Left hindlimb (tissue), 1 donor: ENCODE data around the gene TRIM46.

Experiments
- DNase-seq: peaks from one replicate; pipeline ENCODE4 v3.0.0-alpha.2; 2018

Gene TRIM46

DNA sequence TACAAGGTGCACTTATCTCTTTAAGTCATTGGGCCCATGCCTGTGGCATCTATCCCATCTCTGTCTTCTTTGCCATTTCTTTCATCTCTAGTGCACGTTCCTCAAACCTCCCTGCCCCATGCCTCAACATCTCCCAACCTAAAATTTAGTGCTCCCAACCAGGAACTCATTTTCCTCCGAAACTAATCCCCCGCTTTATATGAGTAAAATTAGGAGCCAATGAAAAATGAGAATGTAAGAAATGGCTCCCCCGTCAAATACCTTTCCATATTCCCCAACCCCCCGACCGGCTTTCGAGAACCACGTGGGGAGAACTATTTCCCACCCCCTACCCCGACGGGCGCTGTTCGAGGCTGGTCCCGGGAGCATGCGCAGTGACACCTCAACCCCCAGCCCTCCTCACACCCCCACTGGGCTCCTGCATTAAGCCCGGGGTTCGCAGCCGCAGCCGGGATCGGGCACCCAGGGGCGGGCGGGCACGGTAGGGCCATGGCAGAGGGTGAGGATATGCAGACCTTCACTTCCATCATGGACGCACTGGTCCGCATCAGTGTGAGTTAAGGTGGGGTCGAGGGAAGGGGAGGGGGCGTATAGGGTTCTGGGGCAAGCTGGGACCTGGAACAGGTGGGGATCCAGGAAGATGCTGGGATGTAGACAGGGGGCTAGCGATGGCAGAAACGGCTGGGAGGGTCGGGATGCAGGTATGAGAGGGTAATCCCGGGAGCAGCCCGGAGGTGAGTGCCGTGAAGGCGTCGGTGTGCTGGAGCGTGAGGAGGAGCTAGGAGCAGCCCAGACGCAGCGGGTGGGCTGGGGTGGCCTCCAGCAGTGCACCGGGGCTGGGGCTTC, at the start of gene TRIM46:
TSS of gene TRIM46 (plus strand) at position 372 of the 846 bp plus-strand sequence. CDS start at position 490, 118 bp downstream.
- DNase-seq: peak; percentile 57

- peak; percentile 62 for DNase-seq
Measured at GRCh38 chr1:155124503-155125463, 48.9 kb upstream of the TRIM46 start.

GRCh38 chr1:155125511-155125945, 48.1 kb upstream of the TRIM46 start:
- no peak for DNase-seq

DNA sequence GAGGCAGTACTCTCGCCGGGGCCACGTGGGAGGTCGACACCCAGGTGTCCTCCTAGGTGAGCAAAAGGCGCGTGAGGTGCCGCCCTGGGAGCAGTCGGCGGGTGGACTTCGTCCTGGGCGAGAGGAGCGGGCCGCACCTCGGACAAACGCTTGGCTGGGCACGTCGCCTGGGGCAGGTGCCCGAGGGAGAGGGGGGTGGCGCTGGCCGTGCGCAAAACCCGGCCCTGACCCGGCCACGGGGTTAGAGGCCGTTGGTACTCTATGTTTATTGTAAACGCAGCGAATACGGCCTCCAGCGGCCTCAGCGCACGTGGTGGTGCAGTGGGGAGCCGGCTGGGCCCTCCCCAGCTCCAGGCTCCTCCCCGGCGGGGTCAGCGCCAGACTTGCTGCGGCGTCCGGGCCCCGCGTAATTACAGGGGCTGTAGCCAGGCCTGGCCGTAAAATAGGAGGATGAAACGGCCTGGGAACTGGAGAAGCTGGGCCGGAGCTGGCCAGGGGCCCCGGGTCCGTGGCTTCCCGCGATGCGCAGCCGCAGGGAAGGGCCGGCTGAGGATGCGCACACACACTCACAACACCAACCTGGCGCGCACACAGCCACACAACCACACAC, 47.6 kb upstream of the TRIM46 start:
- peak; percentile 87 for DNase-seq

GRCh38 chr1:155126556-155127104, 47.0 kb upstream of the TRIM46 start:
- peak; percentile 69 for DNase-seq

- peak; percentile 64 for DNase-seq
Measured at GRCh38 chr1:155127105-155127966, 46.3 kb upstream of the TRIM46 start, which contains the start of gene EFNA1. Gene EFNA1 (plus strand): TSS chr1:155127876. CDS start chr1:155127978, 102 bp downstream.

GRCh38 chr1:155127967-155128754, 45.5 kb upstream of the TRIM46 start:
- no peak for DNase-seq

DNA sequence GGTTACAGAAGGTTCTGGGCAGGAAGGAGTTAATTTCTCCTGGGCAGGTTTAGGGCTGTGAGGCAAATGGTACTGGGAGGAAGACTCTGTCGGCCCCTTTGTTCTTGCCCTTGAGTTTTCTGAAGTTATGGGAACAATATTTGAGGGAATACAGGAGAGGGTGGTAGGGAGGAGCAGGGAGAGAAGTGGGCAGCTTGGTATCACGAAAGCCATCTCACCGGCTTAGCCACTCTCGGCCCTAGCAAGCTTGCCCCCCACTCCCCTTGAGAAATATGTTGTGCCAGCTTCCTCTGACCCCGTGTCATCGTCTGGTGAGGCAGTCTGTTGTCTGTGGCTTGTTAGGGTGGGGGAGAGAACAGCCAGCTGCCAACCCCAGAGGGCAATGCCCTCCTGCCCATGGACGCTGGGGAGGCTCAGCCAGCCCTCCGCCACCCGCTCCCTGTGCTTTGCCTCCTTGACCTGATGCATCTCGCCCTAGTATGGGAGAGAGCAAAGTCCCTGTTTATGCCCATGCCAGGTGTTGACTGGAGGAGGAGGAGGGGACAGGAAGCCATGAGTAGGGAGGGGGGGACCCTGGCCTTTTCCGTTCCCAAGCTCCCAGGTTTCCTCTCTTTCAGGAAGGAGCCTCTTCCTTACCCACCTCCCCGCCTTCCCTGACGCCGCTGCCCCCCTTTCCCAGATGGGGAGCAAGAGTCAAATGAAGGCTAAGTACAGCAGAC, 44.7 kb upstream of the TRIM46 start:
- no peak for DNase-seq

GRCh38 chr1:155130272-155131006, 43.2 kb upstream of the TRIM46 start:
- no peak for DNase-seq

GRCh38 chr1:155131285-155131684, 42.4 kb upstream of the TRIM46 start:
- DNase-seq: no peak

GRCh38 chr1:155131856-155132255, 41.8 kb upstream of the TRIM46 start:
- no peak for DNase-seq

DNA sequence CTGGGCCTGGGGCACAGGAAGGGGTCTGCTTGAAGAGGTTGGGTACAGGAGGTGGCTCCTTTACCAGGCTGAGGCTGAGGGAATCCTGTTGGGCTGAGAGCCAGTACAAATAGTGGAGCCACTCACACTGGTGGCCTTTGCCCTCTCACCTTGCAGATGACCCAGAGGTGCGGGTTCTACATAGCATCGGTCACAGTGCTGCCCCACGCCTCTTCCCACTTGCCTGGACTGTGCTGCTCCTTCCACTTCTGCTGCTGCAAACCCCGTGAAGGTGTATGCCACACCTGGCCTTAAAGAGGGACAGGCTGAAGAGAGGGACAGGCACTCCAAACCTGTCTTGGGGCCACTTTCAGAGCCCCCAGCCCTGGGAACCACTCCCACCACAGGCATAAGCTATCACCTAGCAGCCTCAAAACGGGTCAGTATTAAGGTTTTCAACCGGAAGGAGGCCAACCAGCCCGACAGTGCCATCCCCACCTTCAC, 39.8 kb upstream of the TRIM46 start:
- DNase-seq: no peak

GRCh38 chr1:155134322-155134721, 39.3 kb upstream of the TRIM46 start:
- DNase-seq: no peak

DNA sequence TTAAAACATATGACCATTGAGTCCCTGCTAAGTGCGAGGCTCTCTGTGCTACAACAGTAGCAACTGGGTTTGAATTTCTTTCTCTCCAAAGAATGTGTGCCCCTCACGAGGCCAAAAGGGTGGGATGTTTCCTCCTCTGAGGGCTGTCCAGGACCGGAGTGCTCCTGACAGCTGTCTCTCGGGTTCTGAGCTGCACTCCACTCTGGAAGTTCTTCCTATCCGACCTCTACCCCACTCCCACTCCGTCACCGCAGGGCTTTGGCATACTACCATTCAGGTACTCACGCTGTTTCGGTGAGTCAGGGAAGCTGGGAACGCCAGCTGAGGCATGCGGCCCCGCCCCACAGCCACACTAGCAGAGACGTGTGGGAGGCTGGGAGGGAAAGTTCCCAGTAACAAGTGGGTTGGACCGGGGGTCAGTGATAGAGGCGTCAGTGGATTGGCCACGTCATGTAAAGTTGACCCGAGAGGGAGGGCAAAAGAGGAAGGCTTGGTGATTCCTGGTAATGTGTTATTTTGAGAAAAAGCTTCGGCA, 38.7 kb upstream of the TRIM46 start:
- peak; percentile 89 for DNase-seq

DNA sequence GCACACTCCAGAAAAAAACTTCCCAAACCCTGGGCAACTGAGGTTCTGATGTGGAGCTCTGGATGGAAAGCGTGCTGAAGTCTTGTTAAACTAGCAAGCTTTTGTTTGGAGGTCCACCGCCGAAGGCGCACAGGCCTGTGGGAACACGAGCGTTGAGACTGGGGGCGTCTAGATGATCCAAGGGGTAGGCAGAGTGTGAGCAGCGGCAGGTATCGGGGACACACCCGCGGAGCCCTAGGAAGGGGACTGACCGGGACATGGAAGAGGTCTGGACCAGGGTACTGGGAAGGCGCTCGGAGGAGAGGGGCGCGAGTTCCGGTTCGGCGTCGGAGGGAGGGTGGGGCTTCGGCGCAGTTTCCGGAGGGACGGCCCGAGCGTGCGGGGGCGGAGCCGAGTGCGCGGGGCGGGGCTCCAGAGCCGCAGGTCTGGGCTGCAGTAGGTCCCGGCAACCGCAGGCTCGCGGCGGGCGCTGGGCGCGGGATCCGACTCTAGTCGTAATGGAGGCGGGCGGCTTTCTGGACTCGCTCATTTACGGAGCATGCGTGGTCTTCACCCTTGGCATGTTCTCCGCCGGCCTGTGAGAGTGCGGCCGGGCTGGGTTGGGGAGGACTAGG, 38.1 kb upstream of the TRIM46 start, which contains the start of gene SLC50A1:
TSS of gene SLC50A1 (plus strand) at position 438 of the 614 bp plus-strand sequence. CDS start at position 498, 60 bp downstream.
- peak; percentile 97 for DNase-seq

- DNase-seq: no peak
Measured at GRCh38 chr1:155136748-155137147, 36.9 kb upstream of the TRIM46 start.

DNA sequence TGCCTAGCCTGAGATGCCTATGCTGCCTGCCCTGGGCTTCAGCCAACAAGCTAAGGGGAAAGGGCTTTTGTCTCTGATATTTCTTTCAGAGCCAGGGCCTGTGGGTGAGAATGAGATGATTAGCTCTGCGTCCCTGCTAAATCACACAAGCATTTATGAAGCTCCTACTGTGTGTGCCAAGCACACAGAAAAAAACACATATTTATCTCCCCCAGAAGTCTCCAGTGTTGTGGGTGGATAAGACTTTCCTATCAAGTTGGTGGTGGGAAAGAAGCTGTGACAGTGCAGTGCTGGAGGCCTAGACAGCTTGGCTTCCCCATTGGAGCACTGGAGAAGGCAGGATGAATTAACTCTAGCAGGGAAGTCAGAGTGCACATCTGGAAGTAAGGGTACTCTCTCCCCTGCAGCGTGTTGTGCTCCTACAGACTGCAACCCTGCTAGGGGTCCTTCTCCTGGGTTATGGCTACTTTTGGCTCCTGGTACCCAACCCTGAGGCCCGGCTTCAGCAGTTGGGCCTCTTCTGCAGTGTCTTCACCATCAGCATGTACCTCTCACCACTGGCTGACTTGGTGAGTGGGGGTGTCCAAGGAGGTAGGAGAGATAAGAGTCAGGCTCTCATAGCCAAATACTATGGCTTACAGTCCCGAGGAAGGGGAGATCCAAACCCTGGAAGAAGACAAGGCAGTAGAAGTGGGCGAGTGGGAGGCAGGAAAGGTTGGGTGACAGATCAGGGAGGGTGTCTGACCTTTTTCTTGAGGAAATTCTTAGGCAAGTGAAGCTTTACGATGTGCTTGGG, 36.3 kb upstream of the TRIM46 start:
- DNase-seq: no peak
